B cell (primary cell): ENCODE data around the gene CFAP97D2. TPM values are rescaled to one million over a fixed set of nuclear protein-coding genes. Genes with fewer than 3 reads are reported as not detected.

Source experiments
- ATAC-seq: fragments of 200-7000 bp; cut with Tn5 transposase; one replicate; pipeline ENCODE4 v1.10.0; 2021; ENCODE audit warnings: low read depth, mild to moderate bottlenecking, moderate number of reproducible peaks, moderate library complexity
- CTCF ChIA-PET: fragments of 350-600 bp; sonication (Branson Sonifier 250); formaldehyde crosslinking; loops from one replicate; lab custom pipeline; 2021; ENCODE audit warnings: antibody characterized with exemption, inconsistent platforms; lab: Charles Lee
- POLR2A ChIA-PET: fragments of 350-600 bp; sonication (Branson Sonifier 250); formaldehyde crosslinking; loops from one replicate; lab custom pipeline; 2021; ENCODE audit warnings: antibody characterized with exemption; lab: Charles Lee
- DNase-seq: peaks from one replicate; pipeline ENCODE4 v3.0.0; 2013
- H2AFZ ChIP-seq: 2 replicates; pipeline ENCODE4 v1.6.1; 2012; ENCODE audit warnings: mild to moderate bottlenecking, low read depth, low read length; ENCODE audit not compliant: insufficient read depth, poor library complexity, severe bottlenecking
- H3K27ac ChIP-seq, 2 donors: 1 replicate in 1 of 2; 2 replicates in 1 of 2; pipeline ENCODE4 v1.5.1; 2012 to 2013; ENCODE audit warnings: low read length in 2 of 2, mild to moderate bottlenecking in 2 of 2, moderate library complexity in 1 of 2
- H3K27me3 ChIP-seq, 4 experiments: fragments of 200-600 bp in 1 of 4; sonication (generic) in 1 of 4; replicated peaks in 1 of 4; 1 replicate in 2 of 4; 2 replicates in 2 of 4; pipeline versions ENCODE4 v1.6.1 to v1.7.0; 2013 to 2016; ENCODE audit warnings: low read length in 3 of 4, mild to moderate bottlenecking in 2 of 4, mixed read lengths in 1 of 4, moderate library complexity in 1 of 4; ENCODE audit not compliant: insufficient read depth in 4 of 4, control insufficient read depth in 3 of 4; ENCODE audit errors: control extremely low read depth in 1 of 4
- H3K36me3 ChIP-seq, 2 experiments: replicated peaks in 1 of 2; 1 replicate in 1 of 2; 2 replicates in 1 of 2; pipeline versions ENCODE4 v1.6.1 to v1.7.1; 2013; ENCODE audit warnings: low read length in 1 of 2; ENCODE audit not compliant: insufficient read depth in 2 of 2, control insufficient read depth in 1 of 2; ENCODE audit errors: control extremely low read depth in 1 of 2, extremely low read depth in 1 of 2
- H3K4me1 ChIP-seq, 2 donors: fragments of 200-600 bp in 1 of 2; sonication (generic) in 1 of 2; 1 replicate in 1 of 2; 2 replicates in 1 of 2; pipeline versions ENCODE4 v1.5.1 to v1.6.1; 2013 to 2017; ENCODE audit warnings: low read length in 2 of 2; ENCODE audit not compliant: control insufficient read depth in 2 of 2, insufficient read depth in 2 of 2
- H3K4me2 ChIP-seq: replicated peaks from 2 replicates; pipeline ENCODE3; 2012; ENCODE audit warnings: mild to moderate bottlenecking, low read depth, low read length; ENCODE audit not compliant: poor library complexity, severe bottlenecking
- H3K4me3 ChIP-seq, 5 experiments: fragments of 200-600 bp in 1 of 5; sonication (generic) in 1 of 5; 1 replicate in 3 of 5; 2 replicates in 2 of 5; pipeline versions ENCODE4 v1.5.1 to v1.7.0; 2011 to 2016; ENCODE audit warnings: low read length in 4 of 5, mild to moderate bottlenecking in 4 of 5, low read depth in 2 of 5, control low read depth in 1 of 5, moderate library complexity in 1 of 5; ENCODE audit not compliant: insufficient read depth in 1 of 5; ENCODE audit errors: control extremely low read depth in 1 of 5, extremely low read depth in 1 of 5
- H3K79me2 ChIP-seq: fragments of 200-600 bp; sonication (generic); one replicate; pipeline ENCODE4 v1.6.0; 2016; ENCODE audit warnings: low read length; ENCODE audit not compliant: control insufficient read depth, insufficient read depth
- H3K9ac ChIP-seq: fragments of 200-600 bp; sonication (generic); 2 replicates; pipeline ENCODE4 v1.6.1; 2017; ENCODE audit warnings: mild to moderate bottlenecking, low read length, moderate library complexity
- H3K9me3 ChIP-seq, 3 donors: one replicate each; pipeline versions ENCODE4 v1.6.1 to v1.7.1; 2013; ENCODE audit warnings: low read length in 2 of 3; ENCODE audit not compliant: control insufficient read depth in 2 of 3, insufficient read depth in 1 of 3; ENCODE audit errors: control extremely low read depth in 1 of 3
- H4K20me1 ChIP-seq: 2 replicates; pipeline ENCODE4 v1.6.0; 2012; ENCODE audit warnings: mild to moderate bottlenecking, low read length; ENCODE audit not compliant: insufficient read depth, control insufficient read depth, poor library complexity, severe bottlenecking
- H3K27ac Mint-ChIP-seq: one replicate; pipeline ENCODE4 v1.8.0; 2021; ENCODE audit warnings: mixed read lengths
- H3K27me3 Mint-ChIP-seq: one replicate; pipeline ENCODE4 v1.8.0; 2021; ENCODE audit warnings: mixed read lengths
- H3K4me1 Mint-ChIP-seq: one replicate; pipeline ENCODE4 v1.8.0; 2021; ENCODE audit warnings: mixed read lengths
- H3K4me3 Mint-ChIP-seq: one replicate; pipeline ENCODE4 v1.8.0; 2021; ENCODE audit warnings: mixed read lengths
- H3K9me3 Mint-ChIP-seq: one replicate; pipeline ENCODE4 v1.8.0; 2022; ENCODE audit warnings: mixed read lengths; ENCODE audit not compliant: insufficient read depth
- EZH2 ChIP-seq: IDR thresholded peaks from 2 replicates; pipeline ENCODE4 v1.6.1; 2012; ENCODE audit warnings: borderline replicate concordance, low read depth, mild to moderate bottlenecking, moderate library complexity, low read length; ENCODE audit not compliant: insufficient read depth, poor library complexity, severe bottlenecking
- WGBS: methylation state at CpG from one replicate; pipeline ENCODE4 v1.1.5; 2013; ENCODE audit warnings: missing lambda C conversion rate; ENCODE audit not compliant: insufficient coverage; 5-methylcytosine and 5-hydroxymethylcytosine counted together
- intact Hi-C: fragments of 100-400 bp; cut with micrococcal nuclease; formaldehyde crosslinking; loops from one replicate; pipeline ENCODE4 v1.10.0; 2022
- polyA plus RNA-seq: library from polyadenylated mRNA; depleted of rRNA; stranded (reverse); fragments of >200 nt; gene quantifications from 2 replicates; pipeline ENCODE4 v1.2.3, GENCODE V29; 2012
- total RNA-seq, 2 donors: library from RNA; stranded (reverse); fragments of 120-200 nt in 1 of 2; gene quantifications; 1 replicate in 1 of 2; 2 replicates in 1 of 2; pipeline versions ENCODE4 v1.2.3 to v1.2.4, GENCODE V29; 2013 to 2022
- TF ChIP-seq, protein P1 (sequence below): fragments of 200-600 bp; IDR thresholded peaks from one replicate; pipeline ENCODE4 v1.8.0; 2022; ENCODE audit warnings: antibody characterized with exemption, mild to moderate bottlenecking

Gene CFAP97D2
- total and polyA plus RNA-seq, 2 donors (not counting 1 experiment from before 2014, with no cell fraction given), result 0.09 to 0.22 TPM

DNA sequence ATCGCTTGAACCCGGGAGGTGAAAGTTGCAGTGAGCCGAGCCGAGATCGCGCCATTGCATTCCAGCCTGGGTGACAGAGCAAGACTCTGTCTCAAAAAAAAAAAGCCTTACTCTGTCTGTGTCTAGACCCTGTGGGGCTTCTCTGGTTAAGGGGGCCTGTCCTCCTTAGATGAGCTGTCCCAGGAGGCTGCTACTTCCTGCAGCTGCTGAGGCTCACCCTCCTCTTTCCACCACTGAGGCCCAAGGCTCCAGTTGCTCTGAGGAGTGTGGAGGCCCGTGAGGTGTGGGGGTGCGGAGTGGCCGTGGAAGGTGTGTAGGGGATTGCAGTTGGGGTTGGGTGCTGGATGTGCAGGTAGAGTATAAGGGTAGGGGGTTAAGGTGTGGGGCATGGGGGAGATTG is 24.6 kb upstream of the CFAP97D2 start:
- intact Hi-C loops, result no loop called here
- no peak for TF ChIP-seq EZH2
- TF ChIP-seq, protein P1, sequence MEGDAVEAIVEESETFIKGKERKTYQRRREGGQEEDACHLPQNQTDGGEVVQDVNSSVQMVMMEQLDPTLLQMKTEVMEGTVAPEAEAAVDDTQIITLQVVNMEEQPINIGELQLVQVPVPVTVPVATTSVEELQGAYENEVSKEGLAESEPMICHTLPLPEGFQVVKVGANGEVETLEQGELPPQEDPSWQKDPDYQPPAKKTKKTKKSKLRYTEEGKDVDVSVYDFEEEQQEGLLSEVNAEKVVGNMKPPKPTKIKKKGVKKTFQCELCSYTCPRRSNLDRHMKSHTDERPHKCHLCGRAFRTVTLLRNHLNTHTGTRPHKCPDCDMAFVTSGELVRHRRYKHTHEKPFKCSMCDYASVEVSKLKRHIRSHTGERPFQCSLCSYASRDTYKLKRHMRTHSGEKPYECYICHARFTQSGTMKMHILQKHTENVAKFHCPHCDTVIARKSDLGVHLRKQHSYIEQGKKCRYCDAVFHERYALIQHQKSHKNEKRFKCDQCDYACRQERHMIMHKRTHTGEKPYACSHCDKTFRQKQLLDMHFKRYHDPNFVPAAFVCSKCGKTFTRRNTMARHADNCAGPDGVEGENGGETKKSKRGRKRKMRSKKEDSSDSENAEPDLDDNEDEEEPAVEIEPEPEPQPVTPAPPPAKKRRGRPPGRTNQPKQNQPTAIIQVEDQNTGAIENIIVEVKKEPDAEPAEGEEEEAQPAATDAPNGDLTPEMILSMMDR, result no peak
- H3K27ac ChIP-seq, result no peak overlapping the region
- POLR2A ChIA-PET, result no interaction called here
- no peaks in the 10 kb centered on the region for H3K9me3 ChIP-seq
- Mint-ChIP-seq H3K4me3 (peak overlapping the region; percentile 51), H3K27me3 (peaks cover 13% of the 10 kb centered on the region), H3K4me1 (peaks cover 46% of the 10 kb centered on the region), H3K27ac (peak overlapping the region; percentile 20), H3K9me3 (peaks cover 3% of the 10 kb centered on the region)
- DNase-seq (no peak), ATAC-seq (peak; percentile 77)
- H4K20me1 ChIP-seq, result no peaks in the 10 kb centered on the region
- no peaks in the 10 kb centered on the region for H3K27me3 ChIP-seq
- H3K4me2 ChIP-seq, result peak overlapping the region; percentile 58
- peaks cover 14 to 36% of the 10 kb centered on the region in 2 donors for H3K4me1 ChIP-seq
- 8% methylated on average over 9 of the region's 9 CpGs for WGBS
- H3K79me2 ChIP-seq, result peaks cover 12% of the 10 kb centered on the region
- no peak overlapping the region for H3K4me3 ChIP-seq
- H2AFZ ChIP-seq, result peak overlapping the region; percentile 1
- CTCF ChIA-PET, result no interaction called here
- H3K36me3 ChIP-seq, result no peaks in the 10 kb centered on the region
- H3K9ac ChIP-seq, result no peak overlapping the region

DNA sequence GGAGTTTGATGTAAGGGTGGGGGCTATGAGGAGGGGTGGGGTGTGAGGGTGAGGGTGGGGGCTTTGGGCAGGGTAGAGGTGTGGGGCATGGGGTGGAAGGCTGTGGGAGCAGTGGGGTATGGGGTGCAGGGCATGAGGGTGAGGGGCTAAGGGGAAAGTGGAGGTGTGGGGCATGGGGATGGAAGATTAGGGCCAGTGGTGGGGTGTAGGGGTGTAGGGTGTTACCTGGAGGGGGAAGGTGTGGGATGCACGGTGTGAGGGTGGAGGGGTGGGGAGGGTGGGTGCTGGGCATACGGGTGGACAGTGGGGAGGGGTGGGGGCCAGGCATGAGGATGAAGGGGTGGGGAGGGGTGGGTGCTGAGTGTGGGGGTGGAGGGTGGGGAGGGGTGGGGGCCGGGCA is 23.7 kb upstream of the CFAP97D2 start:
- H3K79me2 ChIP-seq, result peaks cover 5% of the 10 kb centered on the region
- no peak for DNase-seq
- WGBS, result no CpG with 5 or more reads among the region's 3 CpGs
- no peak overlapping the region for H3K4me3 Mint-ChIP-seq
- no peak overlapping the region for H3K9ac ChIP-seq
- no peak overlapping the region for H3K27ac Mint-ChIP-seq
- CTCF ChIA-PET, result no interaction called here
- peaks cover 49% of the 10 kb centered on the region for H3K4me1 Mint-ChIP-seq
- H3K27me3 Mint-ChIP-seq, result peaks cover 13% of the 10 kb centered on the region
- no peaks in the 10 kb centered on the region for H4K20me1 ChIP-seq
- no peak for ATAC-seq
- TF ChIP-seq, protein P1, result no peak
- TF ChIP-seq EZH2, result no peak
- peaks cover 3% of the 10 kb centered on the region for H3K9me3 Mint-ChIP-seq
- no peaks in the 10 kb centered on the region for H3K36me3 ChIP-seq
- H3K9me3 ChIP-seq, result no peaks in the 10 kb centered on the region
- no peak overlapping the region for H3K4me3 ChIP-seq
- H3K27ac ChIP-seq, result no peak overlapping the region
- no peak overlapping the region for H3K4me2 ChIP-seq
- intact Hi-C loops, result no loop called here
- peaks cover 18 to 30% of the 10 kb centered on the region in 2 donors for H3K4me1 ChIP-seq
- no peak overlapping the region for H2AFZ ChIP-seq
- POLR2A ChIA-PET, result no interaction called here
- H3K27me3 ChIP-seq, result no peaks in the 10 kb centered on the region
